Mononuclear cell (primary cell): ENCODE results near the gene SEMA4C. TPM values are rescaled to one million over a fixed set of nuclear protein-coding genes. Genes with fewer than 3 reads are reported as not detected.

Experiments used
- H3K27me3 ChIP-seq: 2 replicates; pipeline ENCODE4 v1.6.0; 2011; ENCODE audit warnings: low read length, control low read depth; ENCODE audit not compliant: insufficient read depth
- H3K4me1 ChIP-seq: 2 replicates; pipeline ENCODE4 v1.5.1; 2011; ENCODE audit warnings: mild to moderate bottlenecking, low read length, control low read depth; ENCODE audit not compliant: insufficient read depth
- H3K4me3 ChIP-seq: 2 replicates; pipeline ENCODE4 v1.5.1; 2011; ENCODE audit warnings: mild to moderate bottlenecking, low read length, moderate library complexity
- H3K9me3 ChIP-seq: 2 replicates; pipeline ENCODE4 v1.5.1; 2011; ENCODE audit warnings: low read depth, mild to moderate bottlenecking, control low read depth, low read length
- total RNA-seq: library from RNA; depleted of rRNA; stranded (reverse); fragments of >200 nt; gene quantifications from one replicate; pipeline ENCODE4 v1.2.3, GENCODE V29; 2012

Gene SEMA4C
- total RNA-seq, 1 donor = 7.5 TPM

- Histone ChIP-seq H3K4me1 (peaks cover 44% of the 10 kb centered on the region), H3K9me3 (no peaks in the 10 kb centered on the region), H3K4me3 (no peak overlapping the region), H3K27me3 (no peaks in the 10 kb centered on the region)
Observed at GRCh38 chr2:96821113-96821675, 48.7 kb downstream of the SEMA4C start.

GRCh38 chr2:96819876-96820511 is 49.9 kb downstream of the SEMA4C start:
- Histone ChIP-seq H3K4me1 (peaks cover 49% of the 10 kb centered on the region), H3K9me3 (no peaks in the 10 kb centered on the region), H3K4me3 (no peak overlapping the region), H3K27me3 (no peaks in the 10 kb centered on the region)

- Histone ChIP-seq H3K27me3 (no peaks in the 10 kb centered on the region), H3K4me3 (no peak overlapping the region), H3K9me3 (no peaks in the 10 kb centered on the region), H3K4me1 (peaks cover 49% of the 10 kb centered on the region)
Observed at GRCh38 chr2:96819128-96819875, 50.6 kb downstream of the SEMA4C start.

- Histone ChIP-seq H3K27me3 (no peaks in the 10 kb centered on the region), H3K9me3 (no peaks in the 10 kb centered on the region), H3K4me1 (peaks cover 49% of the 10 kb centered on the region), H3K4me3 (no peak overlapping the region)
Observed at GRCh38 chr2:96817882-96818281, 52.0 kb downstream of the SEMA4C start.

GRCh38 chr2:96816836-96817702 is 52.8 kb downstream of the SEMA4C start:
- Histone ChIP-seq H3K27me3 (no peaks in the 10 kb centered on the region), H3K9me3 (no peaks in the 10 kb centered on the region), H3K4me1 (peaks cover 49% of the 10 kb centered on the region), H3K4me3 (peak overlapping the region; percentile 77)

GRCh38 chr2:96816127-96816835 is 53.6 kb downstream of the SEMA4C start, which contains the start of gene CNNM3:
Gene CNNM3, plus strand, starts transcription at chr2:96816268. Its CDS starts 10 bp downstream, at chr2:96816278.
- peaks cover 48% of the 10 kb centered on the region for H3K4me1 ChIP-seq
- no peaks in the 10 kb centered on the region for H3K9me3 ChIP-seq
- no peaks in the 10 kb centered on the region for H3K27me3 ChIP-seq
- H3K4me3 ChIP-seq = peak within 1 kb of the TSS; percentile 77

- peaks cover 41% of the 10 kb centered on the region for H3K4me1 ChIP-seq
- peak overlapping the region; percentile 77 for H3K4me3 ChIP-seq
- H3K9me3 ChIP-seq = no peaks in the 10 kb centered on the region
- no peaks in the 10 kb centered on the region for H3K27me3 ChIP-seq
Observed at GRCh38 chr2:96815326-96816126, 54.4 kb downstream of the SEMA4C start.

- H3K27me3 ChIP-seq = no peaks in the 10 kb centered on the region
- no peaks in the 10 kb centered on the region for H3K9me3 ChIP-seq
- H3K4me1 ChIP-seq = peaks cover 22% of the 10 kb centered on the region
- H3K4me3 ChIP-seq = no peak overlapping the region
Observed at GRCh38 chr2:96813656-96814055, 56.2 kb downstream of the SEMA4C start.

- no peak overlapping the region for H3K4me3 ChIP-seq
- peaks cover 16% of the 10 kb centered on the region for H3K4me1 ChIP-seq
- H3K27me3 ChIP-seq = no peaks in the 10 kb centered on the region
- H3K9me3 ChIP-seq = no peaks in the 10 kb centered on the region
Observed at GRCh38 chr2:96811917-96812316, 58.0 kb downstream of the SEMA4C start.

- Histone ChIP-seq H3K4me3 (no peak overlapping the region), H3K9me3 (no peaks in the 10 kb centered on the region), H3K4me1 (peaks cover 20% of the 10 kb centered on the region), H3K27me3 (no peaks in the 10 kb centered on the region)
Observed at GRCh38 chr2:96810783-96811192, 59.1 kb downstream of the SEMA4C start.

- Histone ChIP-seq H3K4me3 (no peak overlapping the region), H3K27me3 (no peaks in the 10 kb centered on the region), H3K4me1 (peaks cover 16% of the 10 kb centered on the region), H3K9me3 (no peaks in the 10 kb centered on the region)
Observed at GRCh38 chr2:96809951-96810782, 59.7 kb downstream of the SEMA4C start.
